GM15510 (cell line): ENCODE results near the gene CATSPERZ.

Experiments
- POLR2A ChIP-seq: IDR thresholded peaks from 3 replicates; pipeline ENCODE4 v1.6.1; 2011; ENCODE audit warnings: borderline replicate concordance; ENCODE audit not compliant: insufficient read length; ENCODE audit errors: extremely low read depth

The CATSPERZ gene

GRCh38 chr11:64269540-64270220 lies 30.5 kb upstream of the CATSPERZ start:
- peak; percentile 53 for TF ChIP-seq POLR2A

GRCh38 chr11:64275031-64275800 lies 24.9 kb upstream of the CATSPERZ start:
- TF ChIP-seq POLR2A = no peak

GRCh38 chr11:64275841-64276240 lies 24.3 kb upstream of the CATSPERZ start:
- TF ChIP-seq POLR2A = no peak

- TF ChIP-seq POLR2A = no peak
These were observed 23.3 kb upstream of the CATSPERZ start for GRCh38 chr11:64276653-64277431.

- no peak for TF ChIP-seq POLR2A
These were observed 21.5 kb upstream of the CATSPERZ start for GRCh38 chr11:64278576-64279190.

- no peak for TF ChIP-seq POLR2A
These were observed 18.0 kb upstream of the CATSPERZ start for GRCh38 chr11:64281957-64282770.

- TF ChIP-seq POLR2A = no peak
These were observed 17.1 kb upstream of the CATSPERZ start for GRCh38 chr11:64283092-64283491.

- peak; percentile 63 for TF ChIP-seq POLR2A
These were observed 15.9 kb upstream of the CATSPERZ start, which contains the start of gene BAD for GRCh38 chr11:64284048-64284961. TSS of gene BAD (minus strand) at chr11:64284665. CDS start at chr11:64284368, 297 bp downstream.

GRCh38 chr11:64284962-64285884 lies 14.9 kb upstream of the CATSPERZ start, which contains the start of gene GPR137:
TSS of gene GPR137 (plus strand) at chr11:64285848. CDS start at chr11:64286525, 677 bp downstream.
- peak; percentile 64 for TF ChIP-seq POLR2A

- peak; percentile 49 for TF ChIP-seq POLR2A
These were observed 14.0 kb upstream of the CATSPERZ start for GRCh38 chr11:64285885-64286800.

- no peak for TF ChIP-seq POLR2A
These were observed 13.4 kb upstream of the CATSPERZ start for GRCh38 chr11:64286801-64287159.
